ENCODE data around the gene HOXA11. TPM values are rescaled to one million over a fixed set of nuclear protein-coding genes. Genes with fewer than 3 reads are reported as not detected.
A peak's percentile ranks its signal among the peaks of the same experiment; 100 is the strongest.

Gene HOXA11
- polyA plus RNA-seq, 1 of the 3 experiments (the other 2 are of a cell fraction): not detected

GRCh38 chr7:27187475-27188385 lies 2.7 kb upstream of the HOXA11 start:
- Histone ChIP-seq H3K79me2 (ENCODE audit: insufficient read depth) (no peaks in the 10 kb centered on the region), H3K27ac (ENCODE audit: low read depth in 2 of 2, low read length in 1 of 2) (no peak overlapping the region), H3K4me3 (ENCODE audit: low read depth in 2 of 2, low read length in 1 of 2) (no peak overlapping the region), H3K9me2 (no peaks in the 10 kb centered on the region), H3F3A (replicated peaks; ENCODE audit: insufficient read depth) (peaks cover 11% of the 10 kb centered on the region), H4K20me1 (ENCODE audit: insufficient read depth) (peaks cover 30% of the 10 kb centered on the region), H3K9ac (no peak overlapping the region), H3K4me1 (ENCODE audit: control insufficient read depth in 1 of 2, insufficient read depth in 2 of 2, low read depth in 1 of 2, low read length in 1 of 2) (peaks cover 4 to 7% of the 10 kb centered on the region in 2 experiments; a peak in 1 of 4 replicates), H3K9me3 (no peaks in the 10 kb centered on the region), H3K36me3 (replicated peaks in 1 of 2; ENCODE audit: control insufficient read depth in 1 of 2, insufficient read depth in 2 of 2, low read length in 1 of 2) (no peaks in the 10 kb centered on the region), H2AFZ (ENCODE audit: low read depth) (no peak overlapping the region), H3K27me3 (ENCODE audit: insufficient read depth) (peaks cover 98% of the 10 kb centered on the region), H3K4me2 (no peak overlapping the region)
- DNase-seq: no peak
- ChIA-PET CTCF (interaction anchor here (0.7 to 10.7 kb wide), 13 partner anchors 7 to 906 kb away, joined by 3 to 84 read pairs (median 6); partner anchors contain the start of gene HOXA3), POLR2A (no interaction called here)
- TF ChIP-seq NRF1 (IDR thresholded peaks at IDR 0.05; ENCODE audit: low read depth, low read length): no peak
- no peak for TF ChIP-seq POLR2AphosphoS5 (IDR thresholded peaks at IDR 0.05; ENCODE audit: low read depth, low read length)
- TF ChIP-seq MXI1 (IDR thresholded peaks at IDR 0.05; ENCODE audit: low read depth, low read length): no peak
- TF ChIP-seq EZH2phosphoT487 (IDR thresholded peaks at IDR 0.05; ENCODE audit: borderline replicate concordance, low read depth): 0 out of 2 replicates have a peak, but pooled peaks have one; percentile 34
- WGBS (ENCODE audit: low lambda C conversion rate): 19% methylated on average over 43 of the region's 46 CpGs

DNA sequence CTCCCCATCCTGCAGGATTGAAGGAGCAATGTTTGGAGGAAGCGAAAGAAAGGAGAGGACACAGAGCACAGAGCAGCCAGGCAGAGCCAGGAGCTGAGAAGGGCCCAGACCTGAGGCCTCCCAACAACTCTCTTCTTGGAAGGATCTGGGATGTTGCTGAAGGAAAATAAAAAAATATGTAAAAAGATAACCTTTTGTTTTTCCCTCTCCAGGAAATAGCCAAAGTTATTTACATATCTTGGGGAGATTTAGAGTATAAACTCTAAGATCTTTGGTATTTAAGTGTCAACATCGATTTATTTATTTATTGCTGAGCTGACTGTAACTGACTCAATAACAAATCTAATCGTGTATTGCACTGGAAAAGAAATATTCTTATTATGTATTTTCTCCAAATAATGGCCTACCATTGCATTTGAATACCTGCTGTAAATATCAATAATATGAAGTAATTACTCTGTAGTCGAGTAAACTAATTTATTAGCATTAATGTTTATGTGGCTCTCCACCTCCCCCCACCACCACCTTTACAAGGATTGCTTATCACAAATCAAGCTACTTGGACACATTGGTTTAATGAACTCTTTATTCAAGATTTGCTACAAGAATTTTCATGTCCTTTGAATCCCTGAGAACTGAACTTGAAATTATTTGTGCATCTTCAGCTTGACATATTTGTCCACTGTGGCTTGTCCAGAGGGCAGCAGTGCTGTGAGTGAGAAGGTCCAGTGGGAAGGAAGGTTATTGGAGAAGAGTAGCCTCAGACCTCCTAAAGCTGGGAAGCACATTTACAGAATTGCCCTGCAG lies 1.8 kb upstream of the HOXA11 start:
- ChIA-PET CTCF (interaction anchor here (0.7 to 10.7 kb wide), 14 partner anchors 8 to 910 kb away, joined by 3 to 84 read pairs (median 5); partner anchors contain the start of gene HOXA3), POLR2A (no interaction called here)
- peaks cover 11% of the 10 kb centered on the region for H3F3A ChIP-seq (replicated peaks; ENCODE audit: insufficient read depth)
- H2AFZ ChIP-seq (ENCODE audit: low read depth): no peak overlapping the region
- H3K79me2 ChIP-seq (ENCODE audit: insufficient read depth): no peaks in the 10 kb centered on the region
- no peak for DNase-seq
- H3K9me3 ChIP-seq: no peaks in the 10 kb centered on the region
- H3K9ac ChIP-seq: no peak overlapping the region
- no peak overlapping the region for H3K27ac ChIP-seq (ENCODE audit: low read depth in 2 of 2, low read length in 1 of 2)
- H4K20me1 ChIP-seq (ENCODE audit: insufficient read depth): peaks cover 30% of the 10 kb centered on the region
- H3K4me1 ChIP-seq (ENCODE audit: control insufficient read depth in 1 of 2, insufficient read depth in 2 of 2, low read depth in 1 of 2, low read length in 1 of 2): peaks cover 4 to 7% of the 10 kb centered on the region in 2 experiments; a peak in 1 of 4 replicates
- WGBS (ENCODE audit: low lambda C conversion rate): 12% methylated on average over 4 of the region's 4 CpGs
- H3K9me2 ChIP-seq: no peaks in the 10 kb centered on the region
- no peak overlapping the region for H3K4me3 ChIP-seq (ENCODE audit: low read depth in 2 of 2, low read length in 1 of 2)
- TF ChIP-seq NRF1 (IDR thresholded peaks at IDR 0.05; ENCODE audit: low read depth, low read length) (no peak), EZH2phosphoT487 (IDR thresholded peaks at IDR 0.05; ENCODE audit: borderline replicate concordance, low read depth) (0 out of 2 replicates have a peak, but pooled peaks have one; percentile 54), TCF12 (IDR thresholded peaks at IDR 0.05) (no peak), RCOR1 (IDR thresholded peaks at IDR 0.05; ENCODE audit: low read length) (no peak), FOSL2 (IDR thresholded peaks at IDR 0.05; ENCODE audit: borderline replicate concordance, low read depth) (no peak)
- peaks cover 100% of the 10 kb centered on the region for H3K27me3 ChIP-seq (ENCODE audit: insufficient read depth)
- no peak overlapping the region for H3K4me2 ChIP-seq
- H3K36me3 ChIP-seq (replicated peaks in 1 of 2; ENCODE audit: control insufficient read depth in 1 of 2, insufficient read depth in 2 of 2, low read length in 1 of 2): no peaks in the 10 kb centered on the region
